Nucleus accumbens (tissue), 56 donors: ENCODE measurements around the gene SLC6A12.

Experiments
- DNase-seq, 56 donors: peaks; one replicate each; lab custom pipeline; 2025; lab: John Stamatoyannopoulos, UW

The SLC6A12 gene

DNA sequence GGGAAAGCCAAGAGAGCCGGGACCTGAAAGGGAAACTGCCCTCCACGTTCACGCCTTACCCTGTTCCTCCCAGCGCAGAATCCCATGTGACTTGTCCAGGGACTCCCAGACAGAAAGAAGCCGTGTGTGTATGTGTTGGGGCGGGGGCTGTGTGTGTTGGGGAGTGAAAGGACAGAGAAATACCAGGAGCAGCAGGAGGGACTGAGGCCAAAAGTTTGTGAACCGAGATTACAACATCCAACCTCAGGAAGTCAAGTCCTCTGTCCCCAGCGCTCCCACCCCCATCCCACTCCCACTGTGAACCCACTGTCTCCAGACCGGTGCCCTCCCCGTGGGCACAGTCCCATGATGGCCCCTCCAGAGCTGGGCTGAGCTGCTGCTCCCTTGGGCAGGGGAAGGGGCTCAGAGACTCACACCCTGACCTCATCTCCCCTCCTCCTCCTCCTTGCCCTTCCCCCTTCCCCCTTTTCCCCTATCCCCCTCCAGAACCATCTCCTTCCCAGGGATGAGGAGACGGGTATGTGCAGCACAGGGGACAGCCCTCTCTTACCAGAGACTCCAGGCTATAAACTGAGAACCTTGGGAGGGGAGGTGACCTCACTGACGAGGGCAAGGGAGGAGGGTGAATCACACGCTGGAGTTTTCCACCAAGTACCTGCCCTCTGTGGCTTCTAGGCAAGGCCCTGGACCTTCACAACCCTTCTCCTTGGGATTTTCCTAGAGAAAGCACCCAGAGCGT is at the start of gene SLC6A12:
SLC6A12 (minus strand) TSS at position 155 of the 739 bp plus-strand sequence. CDS start 4,171 bp downstream, outside the sequence.
- DNase-seq: no peak

DNA sequence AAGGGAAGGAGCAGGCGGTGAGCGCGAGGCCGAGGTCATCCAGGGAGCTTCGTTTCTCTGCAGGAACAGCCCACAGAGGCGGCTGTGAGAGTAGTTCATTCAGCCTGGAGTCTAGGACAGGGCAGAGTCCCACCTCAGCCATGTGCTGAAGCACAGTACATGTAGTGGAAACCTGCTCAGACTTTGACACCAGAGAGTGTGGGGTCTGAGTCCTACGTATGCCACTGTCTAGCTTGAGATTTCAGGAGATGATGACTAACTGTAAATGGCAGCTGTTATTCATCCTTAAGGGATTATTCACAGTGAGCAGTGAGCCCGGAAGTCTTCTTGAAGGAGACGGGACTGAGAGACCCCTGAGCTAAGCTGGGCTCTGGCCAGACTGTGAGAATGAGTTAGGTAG is 49.6 kb upstream of the SLC6A12 start:
- no peak for DNase-seq

DNA sequence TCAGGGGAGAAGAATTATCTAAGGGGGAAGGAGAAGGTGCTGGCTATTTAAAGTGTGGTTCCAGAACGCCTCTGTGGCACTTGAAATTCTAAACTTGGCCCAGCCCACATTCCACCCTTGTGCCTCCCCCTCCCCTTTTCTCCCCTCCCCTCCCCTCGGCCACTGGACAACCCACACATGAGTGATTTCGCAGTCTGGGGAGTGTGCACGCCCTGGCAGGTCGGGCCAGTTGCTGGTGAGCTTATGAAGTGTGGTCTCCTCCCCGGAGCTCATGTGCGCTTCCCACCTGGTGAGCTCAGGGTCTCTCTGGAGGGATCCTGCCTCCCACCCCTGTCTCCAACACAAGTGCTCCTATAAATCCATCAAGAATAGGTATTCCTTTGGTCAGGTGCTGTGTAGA is 48.9 kb upstream of the SLC6A12 start, which contains the start of gene SLC6A13:
SLC6A13 (minus strand) TSS at position 20 of the 400 bp plus-strand sequence. CDS start 2,784 bp downstream, outside the sequence.
- DNase-seq: no peak

DNA sequence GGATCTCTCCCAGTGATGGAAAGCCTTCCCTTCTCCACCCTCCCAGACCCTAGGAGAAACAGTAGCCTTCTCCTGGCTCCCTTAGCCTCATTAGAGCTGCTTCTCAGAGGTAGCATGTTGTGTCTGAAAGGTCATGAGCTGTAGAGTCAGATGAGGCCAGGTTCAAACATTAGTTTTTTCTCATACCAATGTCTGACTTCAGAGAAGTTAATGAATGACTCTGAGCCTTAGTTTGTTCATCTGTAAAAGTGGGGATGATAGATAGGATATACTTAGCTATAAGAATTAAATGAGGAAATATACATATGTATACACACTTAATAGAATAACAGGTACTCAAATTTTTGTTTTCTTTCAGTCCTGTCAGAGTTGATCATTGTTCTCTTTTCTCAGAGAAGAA is 48.2 kb upstream of the SLC6A12 start:
- no peak for DNase-seq

DNA sequence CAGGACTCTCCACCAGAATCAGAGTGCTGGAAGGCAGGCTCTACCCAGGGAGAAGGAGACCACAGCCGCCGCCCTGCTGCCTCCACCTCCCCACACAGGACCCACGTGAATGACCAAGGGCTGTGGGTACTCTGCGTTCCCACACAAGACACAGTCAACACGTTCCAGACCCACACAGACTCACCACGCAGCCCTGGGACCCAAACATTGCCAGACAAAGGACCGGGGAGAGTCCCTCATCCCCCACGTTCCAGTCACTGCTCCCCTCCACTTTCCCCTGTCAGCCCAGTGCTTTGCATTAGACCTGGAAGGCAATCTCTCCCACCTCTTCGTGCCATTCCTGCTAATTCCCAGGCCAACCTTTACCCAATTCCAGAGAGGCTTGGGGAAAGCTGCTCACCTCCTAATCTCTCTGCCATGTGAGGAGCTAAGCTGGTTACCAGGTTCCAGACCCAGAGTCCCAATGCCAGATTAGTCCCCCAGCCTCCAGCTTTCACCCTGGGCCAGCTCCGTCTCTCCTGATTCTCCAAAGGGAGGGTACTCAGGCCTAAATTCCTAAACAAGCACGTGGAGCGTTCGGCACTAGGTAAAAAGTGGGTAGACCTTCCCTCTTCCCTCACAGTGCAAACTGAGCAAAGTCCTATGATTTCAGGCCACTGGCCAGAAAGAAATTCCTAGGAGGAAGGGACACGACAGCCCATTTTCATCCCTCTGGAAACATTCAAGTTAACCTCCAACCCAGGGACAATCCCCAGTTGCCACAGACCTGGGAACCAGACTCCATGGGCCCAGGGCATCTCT is 43.8 kb upstream of the SLC6A12 start:
- no peak for DNase-seq

DNA sequence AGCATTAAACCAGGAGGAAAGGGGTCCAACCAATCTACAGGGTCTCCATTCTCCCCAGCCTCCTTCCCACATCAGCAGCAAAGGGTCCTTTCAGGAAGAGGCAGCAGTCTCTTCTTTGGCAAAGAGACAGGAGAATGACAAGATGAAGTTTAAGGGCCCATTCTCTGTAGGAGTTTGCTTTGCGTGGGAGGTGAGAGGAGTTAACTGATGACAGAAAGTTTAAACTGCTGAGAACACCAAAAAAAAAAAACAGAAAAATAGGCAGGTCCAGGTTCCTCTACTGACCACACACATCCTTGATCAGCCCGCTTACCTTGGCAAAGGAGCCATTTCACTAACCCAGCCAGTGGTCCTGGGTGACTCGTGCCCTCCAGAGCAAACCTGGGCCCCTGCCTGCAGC is 43.0 kb upstream of the SLC6A12 start:
- DNase-seq: no peak

DNA sequence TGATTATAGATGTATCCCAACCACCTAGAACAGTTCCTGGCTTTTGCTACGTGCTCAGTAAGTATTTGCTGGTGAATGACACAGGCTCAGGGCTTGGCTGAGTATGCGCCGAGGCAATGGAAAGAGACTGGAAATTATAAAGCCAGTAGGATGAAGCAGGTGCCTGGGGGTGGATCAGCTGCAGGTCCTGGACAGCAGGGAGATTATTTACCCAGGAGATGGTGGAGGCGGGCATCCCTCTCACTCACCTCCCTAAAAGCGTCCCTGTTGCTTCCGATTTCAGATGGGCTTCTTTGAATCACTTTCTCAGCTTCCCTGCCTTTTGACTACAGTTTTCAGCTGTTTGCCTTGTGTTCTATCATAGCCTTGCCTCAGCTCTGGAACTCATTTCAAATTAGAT is 42.3 kb upstream of the SLC6A12 start:
- DNase-seq: no peak

DNA sequence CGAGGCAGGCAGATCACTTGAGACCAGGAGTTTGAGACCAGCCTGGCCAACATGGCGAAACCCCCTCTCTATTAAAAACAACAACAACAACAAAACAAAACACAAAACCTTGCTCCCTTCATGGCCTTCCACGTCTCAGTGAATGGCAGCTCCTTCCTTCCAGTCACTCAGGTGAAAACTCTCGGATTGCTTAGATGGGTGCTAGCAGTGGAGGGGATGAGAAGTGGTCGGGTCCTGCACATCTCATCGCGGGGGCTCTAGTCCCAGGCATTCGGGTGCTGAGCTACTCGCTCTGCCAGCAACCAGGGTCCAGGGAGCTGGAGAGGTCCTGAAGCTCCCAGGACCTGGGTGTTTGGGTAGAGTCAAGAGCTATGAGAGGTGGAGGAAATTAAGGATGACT is 41.0 kb upstream of the SLC6A12 start:
- DNase-seq: no peak

DNA sequence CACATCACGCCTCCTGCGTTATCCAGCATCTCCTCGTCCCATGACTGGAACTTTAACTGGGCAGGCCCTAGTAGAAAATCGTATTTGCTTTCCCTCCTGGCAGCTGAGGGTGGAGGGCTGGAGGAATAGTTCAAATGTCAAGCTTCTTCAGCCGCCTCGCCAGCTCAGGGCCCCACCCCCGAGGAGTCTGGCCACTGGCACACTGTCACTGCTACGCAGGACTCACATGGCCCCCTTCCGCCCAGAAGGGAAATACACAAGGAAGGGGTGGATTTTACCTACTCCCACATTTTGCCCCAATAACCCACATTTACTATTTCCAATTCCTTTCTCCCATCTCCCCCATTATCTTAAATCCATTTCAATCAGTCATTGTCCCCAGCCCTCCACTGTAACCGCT is 40.1 kb upstream of the SLC6A12 start:
- no peak for DNase-seq

DNA sequence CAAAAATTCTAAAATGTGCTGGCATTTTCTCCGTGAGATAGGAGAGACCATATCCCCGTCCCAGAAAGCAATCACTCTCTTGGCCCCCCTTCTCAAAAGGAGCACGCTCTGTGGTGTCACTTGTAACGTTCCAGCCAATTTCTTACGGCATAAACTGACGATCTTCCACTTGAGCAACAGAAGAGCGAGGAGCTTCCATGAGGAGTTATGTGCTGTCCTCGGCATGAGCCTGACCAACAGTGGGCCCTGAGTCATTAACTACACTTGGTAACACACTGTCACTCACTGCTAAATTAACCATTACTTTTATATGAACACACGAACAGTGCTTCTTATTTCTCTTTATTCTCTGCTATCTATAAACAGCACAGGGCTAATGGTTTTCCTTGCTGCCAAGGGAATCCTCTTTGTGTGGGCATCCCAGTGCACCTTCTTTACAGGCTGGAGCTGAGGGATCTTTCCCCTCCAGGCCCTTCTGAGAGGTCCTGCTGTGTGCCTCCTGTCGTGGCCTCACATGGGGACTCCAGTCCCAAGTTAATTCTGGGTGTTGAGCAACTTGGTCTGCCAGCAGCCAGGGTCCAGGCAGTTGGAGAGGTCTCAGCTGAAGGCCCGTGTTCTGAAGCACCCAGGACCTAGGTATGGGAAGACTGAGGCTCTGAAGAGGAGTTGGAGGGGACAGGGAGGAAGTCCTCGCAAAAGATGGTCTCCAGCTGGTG is 39.3 kb upstream of the SLC6A12 start:
- no peak for DNase-seq

DNA sequence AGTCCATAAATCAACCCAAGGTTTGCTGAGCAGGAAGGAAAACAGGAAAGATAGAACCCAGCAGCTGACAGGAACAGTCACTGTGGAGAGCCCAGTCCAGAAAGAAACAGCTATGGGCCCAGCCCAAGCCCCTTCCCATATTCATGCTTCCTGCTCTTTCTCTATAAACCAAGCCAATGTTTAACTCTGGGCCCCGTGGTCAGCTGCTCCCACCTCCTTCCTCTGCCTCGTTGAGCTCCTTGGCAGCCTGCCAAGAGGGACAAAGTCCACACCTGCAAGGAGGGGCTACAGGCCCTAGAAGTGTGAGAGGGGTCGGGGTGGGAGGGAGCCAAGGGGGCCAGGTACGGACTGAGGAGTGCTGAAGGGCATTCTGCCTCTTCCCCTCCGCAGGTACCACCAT is 38.7 kb upstream of the SLC6A12 start:
- no peak for DNase-seq

DNA sequence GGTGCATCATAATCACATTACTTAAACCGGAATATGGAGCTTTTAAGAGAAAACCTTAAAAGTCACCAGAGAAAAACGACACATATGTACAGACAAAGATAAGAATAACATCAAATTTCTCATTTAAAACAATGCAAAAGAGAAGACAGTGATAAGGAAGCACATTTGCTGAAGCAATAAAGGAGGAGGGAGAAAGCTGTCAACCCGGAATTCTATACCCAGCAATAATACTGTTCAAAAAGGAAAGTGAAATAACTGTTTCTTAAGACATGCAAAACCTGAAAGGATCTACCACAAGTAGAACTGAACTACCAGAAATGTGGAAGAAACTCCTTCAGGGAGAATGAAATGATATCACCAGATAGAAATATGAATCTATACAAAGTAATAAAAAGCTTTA is 33.3 kb upstream of the SLC6A12 start:
- no peak for DNase-seq

DNA sequence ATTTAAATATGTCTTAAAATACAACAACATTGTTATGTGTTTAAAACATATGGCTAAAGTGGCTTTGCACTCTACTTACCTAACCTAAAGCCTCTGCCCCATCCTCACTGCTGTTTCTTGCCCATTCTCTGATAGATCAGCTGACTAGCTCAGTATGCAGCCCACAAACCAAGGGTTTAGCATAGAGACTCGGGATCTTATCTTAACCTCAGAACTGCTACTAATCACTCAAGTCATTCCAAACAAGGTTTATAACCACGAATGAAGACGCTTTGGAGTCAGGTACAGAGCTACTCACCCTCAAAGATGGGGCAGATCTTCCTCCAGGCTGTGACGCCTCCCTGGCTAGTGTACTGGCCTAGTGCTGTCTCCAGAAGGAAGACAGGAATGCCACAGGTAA is 29.4 kb upstream of the SLC6A12 start:
- no peak for DNase-seq

DNA sequence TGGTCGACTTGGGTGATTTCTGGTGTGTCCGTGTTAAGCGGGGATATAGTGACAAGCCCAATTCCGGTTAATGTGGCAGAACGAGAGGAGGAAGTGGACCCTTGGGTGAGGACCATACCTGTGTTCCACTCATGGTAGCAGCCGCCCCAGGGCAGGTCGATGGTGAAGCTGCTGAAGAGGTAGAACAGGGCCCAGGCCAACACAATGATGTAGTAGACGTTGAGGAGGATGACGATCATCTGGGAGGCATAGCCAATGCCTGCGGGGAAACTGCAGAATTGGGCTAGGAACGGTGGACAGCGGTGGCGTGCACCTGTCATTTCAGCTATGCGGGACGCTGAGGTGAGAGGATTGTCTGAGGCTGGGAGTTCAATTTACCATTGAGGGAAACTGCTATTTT is 28.5 kb upstream of the SLC6A12 start:
- DNase-seq: no peak

DNA sequence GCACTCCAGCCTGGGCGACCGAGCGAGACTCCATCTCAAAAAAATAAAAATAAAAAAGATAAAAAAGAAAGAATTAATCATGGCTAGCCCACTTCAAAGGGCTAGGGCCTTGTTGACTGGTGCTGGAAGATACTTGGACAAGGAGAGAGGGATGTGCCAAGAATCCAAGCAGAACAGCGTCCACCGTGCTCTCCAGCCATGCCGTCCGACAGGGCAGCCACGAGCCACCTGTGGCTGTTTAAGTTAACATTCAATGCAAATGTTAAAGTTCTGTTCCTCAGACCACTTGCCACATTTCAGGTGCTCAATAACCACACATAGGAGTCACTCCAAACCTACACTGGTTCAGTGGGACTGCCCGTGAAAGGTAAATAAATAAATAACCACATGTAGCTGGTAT is 27.3 kb upstream of the SLC6A12 start:
- no peak for DNase-seq

DNA sequence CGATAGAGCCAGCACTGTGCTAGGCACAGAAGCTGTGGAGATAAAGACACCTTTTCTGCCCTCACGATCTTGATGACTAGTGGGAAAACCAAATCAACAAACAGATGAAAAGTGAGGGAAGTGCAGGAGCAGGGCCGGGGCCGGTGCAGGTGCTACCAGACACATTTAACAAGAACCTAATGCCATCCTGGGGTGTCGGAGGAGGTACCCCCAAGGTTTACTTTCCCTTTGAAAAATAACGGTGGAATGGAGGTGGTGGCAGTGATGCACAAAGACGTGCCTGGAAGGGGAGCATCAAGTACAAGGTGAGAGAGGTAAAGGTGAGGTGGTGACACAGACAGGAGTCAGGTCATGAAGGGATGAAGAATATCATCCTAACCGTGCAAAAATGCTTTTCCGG is 26.6 kb upstream of the SLC6A12 start:
- no peak for DNase-seq

DNA sequence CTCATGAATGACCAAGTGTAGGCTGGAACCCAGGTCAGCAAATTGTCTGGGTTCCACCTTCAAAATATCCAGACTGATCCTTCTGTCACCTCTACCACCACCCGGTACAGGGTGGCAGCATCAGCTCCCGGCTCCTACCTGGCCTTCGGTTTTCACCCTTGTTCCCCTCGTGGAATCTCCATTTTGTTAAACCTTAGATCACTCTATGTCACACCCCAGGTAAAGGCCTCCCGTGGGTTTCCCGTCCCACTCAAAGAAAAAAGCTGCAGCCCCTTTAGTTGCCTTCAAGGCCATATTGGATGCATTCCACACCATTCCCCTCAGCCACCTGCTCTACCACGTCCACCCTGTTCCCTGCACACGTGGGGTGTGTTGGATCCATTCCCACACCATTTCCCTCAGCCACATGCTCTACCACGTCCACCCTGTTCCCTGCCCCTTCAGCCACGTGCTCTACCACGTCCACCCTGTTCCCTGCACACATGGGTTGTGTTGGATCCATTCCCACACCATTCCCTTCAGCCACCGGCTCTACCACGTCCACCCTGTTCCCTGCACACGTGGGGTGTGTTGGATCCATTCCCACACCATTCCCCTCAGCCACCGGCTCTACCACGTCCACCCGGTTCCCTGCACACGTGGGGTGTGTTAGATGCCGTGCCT is 24.9 kb upstream of the SLC6A12 start:
- no peak for DNase-seq

DNA sequence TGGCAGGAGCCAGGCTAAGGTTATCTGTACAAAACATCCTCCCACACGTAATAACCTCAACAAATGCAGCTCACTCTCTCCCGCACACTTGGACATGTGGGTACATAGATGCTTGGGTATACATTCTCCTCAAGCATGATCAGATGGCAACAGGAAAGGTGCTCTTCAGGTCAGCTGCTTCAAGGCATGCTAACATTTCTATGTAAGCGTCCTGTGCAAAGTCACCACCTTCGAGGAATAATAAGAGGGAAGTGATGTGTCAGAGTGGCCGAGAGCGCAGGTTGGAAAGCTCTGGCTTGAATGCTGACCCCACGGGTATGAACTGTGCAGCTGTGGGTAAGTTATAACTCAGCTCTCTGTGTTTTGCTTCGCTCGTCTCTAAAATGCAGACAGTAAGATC is 24.2 kb upstream of the SLC6A12 start:
- DNase-seq: no peak

DNA sequence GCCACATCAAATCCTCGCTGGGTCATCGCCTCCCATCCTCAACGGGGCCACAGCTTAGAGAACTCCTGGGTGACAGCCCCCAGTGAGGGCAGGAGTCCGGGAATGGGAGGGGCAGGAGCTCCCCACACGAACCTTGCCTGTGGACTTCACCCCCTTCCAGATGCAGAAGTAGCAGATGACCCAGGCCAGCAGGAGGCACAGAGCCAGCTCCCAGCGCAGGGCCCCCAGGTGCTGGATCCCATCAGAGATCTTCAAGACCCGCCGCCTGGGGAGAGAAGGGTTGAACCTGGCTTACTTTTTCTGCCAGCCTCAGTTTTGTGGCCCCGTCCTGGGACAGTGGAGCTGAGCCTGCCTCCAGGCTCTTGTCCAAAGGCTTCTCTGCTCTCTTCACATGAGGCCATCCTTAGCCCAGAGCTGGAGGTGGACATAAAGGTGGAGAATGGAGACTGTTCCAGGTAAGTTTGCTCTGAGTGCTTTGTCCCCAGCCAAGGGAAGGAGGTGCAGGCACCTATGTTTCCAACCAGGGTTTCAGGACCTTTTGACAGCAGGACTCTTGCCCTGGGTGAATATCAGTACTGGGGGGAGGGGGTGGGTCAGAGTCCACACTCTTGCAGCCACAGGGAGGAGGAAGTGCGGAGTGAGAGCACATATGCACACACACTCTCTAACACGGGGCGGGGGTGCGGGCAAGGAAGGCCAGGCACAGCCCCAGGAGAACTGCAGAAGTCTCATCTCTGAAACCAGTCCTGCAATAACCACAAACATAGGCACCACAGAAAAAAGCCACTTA is 23.3 kb upstream of the SLC6A12 start:
- no peak for DNase-seq

DNA sequence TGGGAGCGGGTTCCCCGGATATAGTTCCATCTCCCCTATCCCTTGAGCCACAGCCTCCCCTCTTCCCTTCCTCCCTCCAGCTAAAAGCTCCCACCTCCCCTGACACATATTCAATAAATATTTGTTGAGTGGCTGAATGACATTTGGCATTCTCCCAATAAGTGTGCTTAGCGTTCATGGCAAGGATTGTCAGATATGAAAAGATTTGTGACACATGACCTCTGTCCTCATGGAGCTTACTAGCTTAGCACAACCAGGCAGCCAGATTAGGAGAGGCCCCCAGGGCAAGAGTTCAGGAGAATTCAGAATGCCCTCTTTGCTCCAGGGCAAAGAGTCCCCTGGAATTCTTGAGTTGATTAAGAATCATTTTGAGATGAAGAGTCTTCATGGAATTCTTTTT is 22.5 kb upstream of the SLC6A12 start:
- no peak for DNase-seq
